ENCODE data around the gene ADAMTS8. TPM values are rescaled to one million over a fixed set of nuclear protein-coding genes. Genes with fewer than 3 reads are reported as not detected.

ADAMTS8 gene, protein sequence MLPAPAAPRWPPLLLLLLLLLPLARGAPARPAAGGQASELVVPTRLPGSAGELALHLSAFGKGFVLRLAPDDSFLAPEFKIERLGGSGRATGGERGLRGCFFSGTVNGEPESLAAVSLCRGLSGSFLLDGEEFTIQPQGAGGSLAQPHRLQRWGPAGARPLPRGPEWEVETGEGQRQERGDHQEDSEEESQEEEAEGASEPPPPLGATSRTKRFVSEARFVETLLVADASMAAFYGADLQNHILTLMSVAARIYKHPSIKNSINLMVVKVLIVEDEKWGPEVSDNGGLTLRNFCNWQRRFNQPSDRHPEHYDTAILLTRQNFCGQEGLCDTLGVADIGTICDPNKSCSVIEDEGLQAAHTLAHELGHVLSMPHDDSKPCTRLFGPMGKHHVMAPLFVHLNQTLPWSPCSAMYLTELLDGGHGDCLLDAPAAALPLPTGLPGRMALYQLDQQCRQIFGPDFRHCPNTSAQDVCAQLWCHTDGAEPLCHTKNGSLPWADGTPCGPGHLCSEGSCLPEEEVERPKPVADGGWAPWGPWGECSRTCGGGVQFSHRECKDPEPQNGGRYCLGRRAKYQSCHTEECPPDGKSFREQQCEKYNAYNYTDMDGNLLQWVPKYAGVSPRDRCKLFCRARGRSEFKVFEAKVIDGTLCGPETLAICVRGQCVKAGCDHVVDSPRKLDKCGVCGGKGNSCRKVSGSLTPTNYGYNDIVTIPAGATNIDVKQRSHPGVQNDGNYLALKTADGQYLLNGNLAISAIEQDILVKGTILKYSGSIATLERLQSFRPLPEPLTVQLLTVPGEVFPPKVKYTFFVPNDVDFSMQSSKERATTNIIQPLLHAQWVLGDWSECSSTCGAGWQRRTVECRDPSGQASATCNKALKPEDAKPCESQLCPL
- total RNA-seq = 0.21 TPM in 1 of 2 replicates, not detected in the other
- long read RNA-seq = 0 reads

DNA sequence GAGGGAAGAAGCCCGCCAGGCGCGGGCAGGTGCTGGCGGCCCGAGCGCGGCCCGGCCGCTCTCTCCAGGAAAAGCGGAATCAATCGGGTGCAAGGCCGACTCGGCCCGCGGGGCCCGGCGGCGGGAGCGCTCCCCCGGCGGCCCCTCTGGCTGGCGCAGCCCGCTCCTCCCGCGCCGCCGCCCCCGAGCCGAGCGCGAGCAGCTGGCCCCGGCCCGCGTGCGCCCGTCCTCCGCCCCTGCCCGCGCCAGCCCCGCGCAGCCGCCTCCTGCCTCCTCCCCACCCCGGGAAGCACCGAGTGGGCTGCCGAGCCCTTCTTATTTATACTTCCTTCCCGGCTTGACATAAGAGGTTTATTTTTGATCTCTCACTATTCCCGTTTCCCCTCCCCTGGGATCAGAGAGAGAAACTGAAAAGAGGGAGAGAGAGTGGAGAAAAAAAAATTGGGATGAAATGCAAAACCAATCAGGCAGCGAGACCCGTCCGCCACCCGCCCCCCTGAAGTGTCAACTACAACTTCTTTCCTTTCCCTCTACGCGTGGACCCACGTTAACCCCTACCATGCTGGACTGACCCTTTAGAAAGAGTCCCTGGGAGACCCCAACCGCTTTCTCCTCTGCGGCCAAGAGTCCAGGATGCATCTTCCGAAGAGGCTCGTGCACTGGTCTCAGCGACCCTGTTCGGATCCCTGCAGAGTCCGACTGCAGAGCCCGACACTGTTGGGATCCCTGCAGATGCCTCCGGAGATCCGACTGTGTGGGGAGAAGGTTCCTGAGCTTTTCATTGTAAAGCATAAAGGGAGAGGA, at the start of gene ADAMTS8:
ADAMTS8 (minus strand) TSS at position 294 of the 804 bp plus-strand sequence. CDS start 323 bp downstream, outside the sequence.
- no peak for DNase-seq (ENCODE audit: low read depth, low spot score)
- Mint-ChIP-seq H3K27me3 (ENCODE audit: low read depth) (peaks cover 70% of the 10 kb centered on the region), H3K4me1 (peaks cover 14% of the 10 kb centered on the region), H3K9me3 (no peaks in the 10 kb centered on the region), H3K27ac (ENCODE audit: unreplicated experiment) (no peak within 1 kb of the TSS), H3K4me3 (peak within 1 kb of the TSS; percentile 88), H3K36me3 (ENCODE audit: low read depth) (no peaks in the 10 kb centered on the region)
- TF ChIP-seq, protein P1, sequence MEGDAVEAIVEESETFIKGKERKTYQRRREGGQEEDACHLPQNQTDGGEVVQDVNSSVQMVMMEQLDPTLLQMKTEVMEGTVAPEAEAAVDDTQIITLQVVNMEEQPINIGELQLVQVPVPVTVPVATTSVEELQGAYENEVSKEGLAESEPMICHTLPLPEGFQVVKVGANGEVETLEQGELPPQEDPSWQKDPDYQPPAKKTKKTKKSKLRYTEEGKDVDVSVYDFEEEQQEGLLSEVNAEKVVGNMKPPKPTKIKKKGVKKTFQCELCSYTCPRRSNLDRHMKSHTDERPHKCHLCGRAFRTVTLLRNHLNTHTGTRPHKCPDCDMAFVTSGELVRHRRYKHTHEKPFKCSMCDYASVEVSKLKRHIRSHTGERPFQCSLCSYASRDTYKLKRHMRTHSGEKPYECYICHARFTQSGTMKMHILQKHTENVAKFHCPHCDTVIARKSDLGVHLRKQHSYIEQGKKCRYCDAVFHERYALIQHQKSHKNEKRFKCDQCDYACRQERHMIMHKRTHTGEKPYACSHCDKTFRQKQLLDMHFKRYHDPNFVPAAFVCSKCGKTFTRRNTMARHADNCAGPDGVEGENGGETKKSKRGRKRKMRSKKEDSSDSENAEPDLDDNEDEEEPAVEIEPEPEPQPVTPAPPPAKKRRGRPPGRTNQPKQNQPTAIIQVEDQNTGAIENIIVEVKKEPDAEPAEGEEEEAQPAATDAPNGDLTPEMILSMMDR (conservative IDR thresholded peaks at IDR 0.05) = no peak

DNA sequence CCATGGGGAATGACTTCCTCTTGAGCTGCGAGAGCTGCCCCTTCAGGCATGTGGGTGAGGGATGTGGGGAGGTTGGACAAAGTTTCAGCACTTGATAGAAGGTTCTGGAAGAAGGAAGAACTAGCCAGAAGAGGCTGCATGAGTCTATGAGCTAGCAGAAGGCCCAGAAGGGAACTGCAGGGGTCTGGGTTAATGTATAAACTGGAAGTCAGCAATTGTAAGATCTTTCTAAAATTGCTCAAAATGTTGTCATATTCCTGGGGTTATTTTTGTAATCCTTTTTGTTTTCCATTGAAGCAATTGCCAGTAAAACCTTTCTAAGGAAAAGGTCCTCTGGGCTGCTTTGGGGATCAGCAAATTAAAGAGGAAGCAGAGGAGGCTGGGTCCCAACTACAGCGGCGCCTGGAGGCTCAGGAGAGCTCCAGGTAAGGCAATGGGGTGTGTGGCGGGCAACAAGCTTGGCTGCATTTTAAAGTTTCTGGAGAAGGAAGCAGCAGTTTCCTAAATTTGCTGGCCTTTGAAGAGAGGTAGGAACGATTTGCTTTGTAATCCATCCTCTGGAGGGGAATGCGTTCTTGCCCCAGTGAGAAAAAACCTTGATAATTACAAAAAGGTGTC, 49.3 kb upstream of the ADAMTS8 start:
- H3K36me3 Mint-ChIP-seq (ENCODE audit: low read depth) = peaks cover 3% of the 10 kb centered on the region
- TF ChIP-seq, protein P1 (conservative IDR thresholded peaks at IDR 0.05) = no peak
- H3K4me1 Mint-ChIP-seq = peaks cover 6% of the 10 kb centered on the region
- H3K4me3 Mint-ChIP-seq = no peak overlapping the region
- H3K27me3 Mint-ChIP-seq (ENCODE audit: low read depth) = no peaks in the 10 kb centered on the region
- H3K9me3 Mint-ChIP-seq = no peaks in the 10 kb centered on the region
- DNase-seq (ENCODE audit: low read depth, low spot score) = no peak
- no peak overlapping the region for H3K27ac Mint-ChIP-seq (ENCODE audit: unreplicated experiment)

DNA sequence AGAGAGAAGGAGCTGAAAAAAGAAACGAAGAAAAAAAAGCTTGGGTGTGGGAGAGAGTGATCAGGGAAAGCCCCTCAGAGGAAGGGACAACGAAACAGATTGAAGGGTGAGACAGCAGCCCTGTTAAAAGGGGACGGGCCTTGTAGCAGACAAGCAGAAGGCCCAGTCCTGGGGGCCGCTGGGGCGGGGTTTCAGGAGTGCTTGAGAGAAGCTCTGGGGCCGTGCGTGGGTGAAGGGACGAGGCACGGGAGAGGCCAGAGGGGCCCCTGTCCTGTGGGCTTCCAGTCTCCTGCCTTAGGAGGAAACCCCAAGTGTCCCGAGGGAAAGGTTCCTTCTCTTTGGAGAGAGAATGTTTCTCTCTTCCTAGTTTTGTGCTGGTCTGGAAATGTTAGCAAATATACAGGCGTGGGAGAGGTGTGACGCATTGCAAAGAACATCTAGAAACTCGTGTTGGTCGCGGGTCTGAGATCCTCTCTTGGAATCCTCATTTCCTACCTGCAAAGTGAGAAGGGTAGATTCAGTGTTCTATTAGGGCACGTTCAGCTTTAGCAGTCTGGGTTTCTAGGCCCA, 48.6 kb upstream of the ADAMTS8 start:
- Mint-ChIP-seq H3K4me1 (peaks cover 6% of the 10 kb centered on the region), H3K27ac (ENCODE audit: unreplicated experiment) (peak overlapping the region; percentile 57), H3K27me3 (ENCODE audit: low read depth) (no peaks in the 10 kb centered on the region), H3K4me3 (no peak overlapping the region), H3K9me3 (no peaks in the 10 kb centered on the region), H3K36me3 (ENCODE audit: low read depth) (peaks cover 3% of the 10 kb centered on the region)
- TF ChIP-seq, protein P1 (conservative IDR thresholded peaks at IDR 0.05) = no peak
- no peak for DNase-seq (ENCODE audit: low read depth, low spot score)

DNA sequence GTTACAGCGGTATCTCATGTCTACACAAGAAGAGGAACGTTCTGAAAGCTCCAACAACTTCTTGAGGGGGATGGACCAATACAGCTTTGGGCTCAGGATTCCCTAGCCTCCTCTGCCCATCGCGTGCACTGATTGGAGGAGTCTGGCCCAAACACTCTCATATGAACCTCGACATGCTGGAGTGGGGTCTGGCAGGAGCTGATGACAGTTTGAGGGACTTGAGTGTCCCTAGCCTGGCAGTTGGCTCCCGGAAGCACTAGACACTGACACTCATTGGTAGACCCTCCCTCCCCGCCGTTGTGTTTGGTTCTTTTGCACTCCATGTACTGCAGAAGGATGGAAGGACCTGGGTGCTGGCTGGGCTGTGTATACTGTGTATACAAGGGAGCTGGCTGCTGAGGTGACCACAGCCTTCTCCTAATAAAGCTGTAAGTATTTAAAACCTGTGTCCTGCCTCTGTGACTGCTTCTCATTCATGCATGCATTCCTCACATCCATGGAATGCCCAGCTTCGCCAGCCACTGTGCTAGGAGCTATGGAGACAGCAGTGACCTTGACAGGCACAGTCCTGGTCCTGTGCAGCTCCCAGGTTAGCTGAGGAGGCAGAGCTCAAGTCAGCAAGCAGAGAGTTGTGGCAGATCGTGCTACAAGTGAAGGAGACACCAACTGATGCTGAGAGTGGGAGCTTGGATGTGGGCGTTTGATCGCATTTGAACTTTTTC, 48.0 kb upstream of the ADAMTS8 start:
- H3K9me3 Mint-ChIP-seq = no peaks in the 10 kb centered on the region
- no peaks in the 10 kb centered on the region for H3K27me3 Mint-ChIP-seq (ENCODE audit: low read depth)
- H3K36me3 Mint-ChIP-seq (ENCODE audit: low read depth) = peaks cover 3% of the 10 kb centered on the region
- no peak for DNase-seq (ENCODE audit: low read depth, low spot score)
- H3K4me3 Mint-ChIP-seq = no peak overlapping the region
- H3K4me1 Mint-ChIP-seq = peaks cover 6% of the 10 kb centered on the region
- H3K27ac Mint-ChIP-seq (ENCODE audit: unreplicated experiment) = peak overlapping the region; percentile 57
- TF ChIP-seq, protein P1 (conservative IDR thresholded peaks at IDR 0.05) = no peak
